ENCODE measurements around the gene ARHGEF7. TPM values are rescaled to one million over a fixed set of nuclear protein-coding genes. Genes with fewer than 3 reads are reported as not detected.
A peak's percentile ranks its signal among the peaks of the same experiment; 100 is the strongest.
"Not testable (repeated sequence)": the region's sequence is repeated elsewhere in the genome, so short reads cannot be mapped to it uniquely, and the experiment has no call there.

ARHGEF7 gene
- total RNA-seq, 1 experiment from 2014 or later: 46.2 TPM

DNA sequence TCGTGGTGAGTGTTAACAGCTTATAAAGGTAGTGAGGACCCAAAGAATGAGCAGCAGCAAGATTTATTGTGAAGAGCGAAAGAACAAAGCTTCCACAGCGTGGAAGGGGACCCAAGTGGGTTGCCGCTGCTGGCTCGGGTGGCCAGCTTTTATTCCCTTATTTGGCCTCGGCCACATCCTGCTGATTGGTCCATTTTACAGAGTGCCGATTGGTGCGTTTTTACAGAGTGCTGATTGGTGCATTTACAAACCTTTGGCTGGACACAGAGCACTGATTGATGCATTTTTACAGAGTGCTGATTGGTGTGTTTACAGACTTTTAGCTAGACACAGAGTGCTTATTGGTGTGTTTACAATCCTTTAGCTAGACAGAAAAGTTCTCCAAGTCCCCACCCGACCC lies 74.4 kb downstream of the ARHGEF7 start:
- H4K20me1 ChIP-seq (ENCODE audit: insufficient read depth); CTCF ChIA-PET: not testable (repeated sequence)
- peaks cover 94% of the 10 kb centered on the region for H3K79me2 ChIP-seq (ENCODE audit: insufficient read depth, low read length)

DNA sequence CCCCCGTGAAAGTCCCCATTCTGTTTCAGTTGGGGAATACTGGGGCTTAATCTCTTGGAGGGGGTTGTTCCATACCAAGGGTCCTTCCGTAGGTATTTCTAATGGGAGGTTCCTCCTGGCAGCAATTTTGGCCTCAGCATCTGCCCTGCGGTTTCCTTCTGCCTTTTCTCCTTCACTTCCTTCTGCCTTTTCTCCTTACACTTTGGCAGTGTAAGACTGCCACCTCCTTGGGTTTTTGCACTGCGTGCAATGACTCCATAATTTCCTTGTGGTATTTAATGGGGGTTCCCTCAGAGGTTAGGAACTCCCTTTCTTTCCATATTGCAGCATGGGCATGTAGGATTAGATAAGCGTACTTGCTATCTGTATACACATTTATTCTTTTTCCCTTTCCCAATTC lies 78.1 kb downstream of the ARHGEF7 start:
- ATAC-seq; H3K27ac ChIP-seq (ENCODE audit: low read depth, low read length); H3K4me3 ChIP-seq (replicated peaks in 1 of 2; ENCODE audit: low read depth in 1 of 2, low read length in 2 of 2); intact Hi-C loops (cut with micrococcal nuclease); H3K9me3 ChIP-seq (ENCODE audit: control insufficient read depth in 1 of 2, insufficient read depth in 1 of 2, low read depth in 1 of 2, low read length in 2 of 2); DNase-seq (ENCODE audit: low read depth, low spot score); H3K9me2 ChIP-seq (ENCODE audit: insufficient read depth); H3K36me3 ChIP-seq (ENCODE audit: control insufficient read depth in 1 of 2, insufficient read depth in 2 of 2, low read length in 2 of 2); RAD21 ChIA-PET (ENCODE audit: low non-redundant PET in 1 of 2, low total read pairs in 2 of 2, uncharacterized antibody in 2 of 2, unreplicated experiment in 2 of 2); BruUV-seq (replicated peaks); H3K4me2 ChIP-seq (ENCODE audit: low read length); H3K27me3 ChIP-seq (ENCODE audit: insufficient read depth, low read length); POLR2A ChIA-PET; CTCF ChIA-PET; H3K9ac ChIP-seq (ENCODE audit: low read length); H2AFZ ChIP-seq (ENCODE audit: low read depth, low read length, poor library complexity, severe bottlenecking); H4K20me1 ChIP-seq (ENCODE audit: insufficient read depth): not testable (repeated sequence)
- peaks cover 5 to 21% of the 10 kb centered on the region in 2 experiments; a peak in 3 of 4 replicates for H3K4me1 ChIP-seq (ENCODE audit: control insufficient read depth in 1 of 2, insufficient read depth in 2 of 2, low read length in 2 of 2)
- peaks cover 89% of the 10 kb centered on the region for H3K79me2 ChIP-seq (ENCODE audit: insufficient read depth, low read length)

More for the DNA sequence above, 74.4 kb downstream of the ARHGEF7 start:
- H3K36me3 ChIP-seq (ENCODE audit: control insufficient read depth in 1 of 2, insufficient read depth in 2 of 2, low read length in 2 of 2); DNase-seq (ENCODE audit: low read depth, low spot score); H2AFZ ChIP-seq (ENCODE audit: low read depth, low read length, poor library complexity, severe bottlenecking); POLR2A ChIA-PET; H3K4me2 ChIP-seq (ENCODE audit: low read length); BruUV-seq (replicated peaks); RAD21 ChIA-PET (ENCODE audit: low non-redundant PET in 1 of 2, low total read pairs in 2 of 2, uncharacterized antibody in 2 of 2, unreplicated experiment in 2 of 2); H3K9me3 ChIP-seq (ENCODE audit: control insufficient read depth in 1 of 2, insufficient read depth in 1 of 2, low read depth in 1 of 2, low read length in 2 of 2); H3K9ac ChIP-seq (ENCODE audit: low read length); H3K27me3 ChIP-seq (ENCODE audit: insufficient read depth, low read length); ATAC-seq; H3K4me3 ChIP-seq (replicated peaks in 1 of 2; ENCODE audit: low read depth in 1 of 2, low read length in 2 of 2); intact Hi-C loops (cut with micrococcal nuclease); H3K9me2 ChIP-seq (ENCODE audit: insufficient read depth); H3K27ac ChIP-seq (ENCODE audit: low read depth, low read length): not testable (repeated sequence)
- peaks cover 11 to 32% of the 10 kb centered on the region in 2 experiments; a peak in 3 of 4 replicates for H3K4me1 ChIP-seq (ENCODE audit: control insufficient read depth in 1 of 2, insufficient read depth in 2 of 2, low read length in 2 of 2)

DNA sequence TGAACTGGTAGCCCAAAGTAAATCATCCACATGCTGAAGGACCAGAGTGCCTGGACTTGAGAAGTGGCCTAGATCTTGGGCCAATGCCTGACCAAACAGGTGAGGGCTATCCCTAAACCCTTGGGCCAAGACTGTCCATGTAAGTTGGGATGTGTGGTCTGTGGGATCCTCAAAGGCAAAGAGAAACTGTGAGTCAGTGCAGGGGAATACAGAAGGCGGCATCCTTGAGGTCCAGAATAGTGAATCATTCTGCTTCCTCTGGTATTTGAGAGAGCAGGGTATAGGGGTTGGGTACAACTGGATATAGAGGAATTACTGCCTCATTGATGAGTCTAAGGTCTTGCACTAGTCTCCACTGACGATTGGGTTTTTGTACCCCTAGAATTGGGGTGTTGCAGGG lies 79.5 kb downstream of the ARHGEF7 start:
- CTCF ChIA-PET; H3K36me3 ChIP-seq (ENCODE audit: control insufficient read depth in 1 of 2, insufficient read depth in 2 of 2, low read length in 2 of 2): not testable (repeated sequence)

DNA sequence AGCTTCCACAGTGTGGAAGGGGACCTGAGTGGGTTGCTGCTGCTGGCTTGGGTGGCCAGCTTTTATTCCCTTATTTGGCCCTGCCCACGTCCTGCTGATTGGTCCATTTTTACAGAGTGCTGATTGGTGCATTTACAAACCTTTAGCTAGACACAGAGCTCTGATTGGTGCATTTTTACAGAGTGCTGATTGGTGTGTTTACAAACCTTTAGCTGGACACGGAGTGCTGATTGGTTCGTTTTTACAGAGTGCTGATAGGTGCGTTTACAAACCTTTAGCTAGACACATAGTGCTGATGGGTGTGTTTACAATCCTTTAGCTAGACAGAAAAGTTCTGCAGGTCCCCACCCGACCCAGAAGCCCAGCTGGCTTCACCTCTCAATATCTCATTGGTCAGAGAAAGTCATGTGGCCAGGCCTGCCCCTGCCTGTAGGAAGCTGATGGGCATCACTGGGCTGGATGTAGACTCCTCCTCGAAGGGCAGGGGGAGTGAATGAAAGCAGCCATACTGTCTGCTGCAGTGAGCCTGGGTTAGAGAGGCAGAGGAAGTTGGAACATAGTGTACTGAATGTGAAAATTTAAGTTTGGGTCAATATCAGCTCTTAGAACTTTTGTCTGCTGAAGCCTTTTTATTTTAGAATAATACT lies 83.7 kb downstream of the ARHGEF7 start:
- intact Hi-C loops (cut with micrococcal nuclease): not testable (repeated sequence)

More for the DNA sequence above, 79.5 kb downstream of the ARHGEF7 start:
- H3K9ac ChIP-seq (ENCODE audit: low read length); H4K20me1 ChIP-seq (ENCODE audit: insufficient read depth); BruUV-seq (replicated peaks); POLR2A ChIA-PET; H3K9me3 ChIP-seq (ENCODE audit: control insufficient read depth in 1 of 2, insufficient read depth in 1 of 2, low read depth in 1 of 2, low read length in 2 of 2); intact Hi-C loops (cut with micrococcal nuclease); H2AFZ ChIP-seq (ENCODE audit: low read depth, low read length, poor library complexity, severe bottlenecking); RAD21 ChIA-PET (ENCODE audit: low non-redundant PET in 1 of 2, low total read pairs in 2 of 2, uncharacterized antibody in 2 of 2, unreplicated experiment in 2 of 2); H3K9me2 ChIP-seq (ENCODE audit: insufficient read depth); H3K27me3 ChIP-seq (ENCODE audit: insufficient read depth, low read length): not testable (repeated sequence)
- peak overlapping the region in 1 of 2 experiments; percentile 23; a peak in 1 of 4 replicates for H3K4me3 ChIP-seq (replicated peaks in 1 of 2; ENCODE audit: low read depth in 1 of 2, low read length in 2 of 2)
- H3K79me2 ChIP-seq (ENCODE audit: insufficient read depth, low read length): peaks cover 88% of the 10 kb centered on the region
- peak overlapping the region; percentile 63 for H3K4me2 ChIP-seq (ENCODE audit: low read length)
- DNase-seq (ENCODE audit: low read depth, low spot score) (peak; percentile 28), ATAC-seq (peak; percentile 42; the same call in 1 of the 2 replicates)
- H3K27ac ChIP-seq (ENCODE audit: low read depth, low read length): peak overlapping the region; percentile 26; the same call in 1 of the 2 replicates
- peaks cover 4 to 20% of the 10 kb centered on the region in 2 experiments; a peak in 3 of 4 replicates for H3K4me1 ChIP-seq (ENCODE audit: control insufficient read depth in 1 of 2, insufficient read depth in 2 of 2, low read length in 2 of 2)
- peak; percentile 47 for TF ChIP-seq FOSL1 (IDR thresholded peaks at IDR 0.05; ENCODE audit: low read depth)

More for the DNA sequence above, 83.7 kb downstream of the ARHGEF7 start:
- H3K36me3 ChIP-seq (ENCODE audit: control insufficient read depth in 1 of 2, insufficient read depth in 2 of 2, low read length in 2 of 2); H2AFZ ChIP-seq (ENCODE audit: low read depth, low read length, poor library complexity, severe bottlenecking); H3K9me3 ChIP-seq (ENCODE audit: control insufficient read depth in 1 of 2, insufficient read depth in 1 of 2, low read depth in 1 of 2, low read length in 2 of 2); H3K27ac ChIP-seq (ENCODE audit: low read depth, low read length); DNase-seq (ENCODE audit: low read depth, low spot score); H3K9me2 ChIP-seq (ENCODE audit: insufficient read depth); H3K27me3 ChIP-seq (ENCODE audit: insufficient read depth, low read length); CTCF ChIA-PET; BruUV-seq (replicated peaks); RAD21 ChIA-PET (ENCODE audit: low non-redundant PET in 1 of 2, low total read pairs in 2 of 2, uncharacterized antibody in 2 of 2, unreplicated experiment in 2 of 2); H3K9ac ChIP-seq (ENCODE audit: low read length); H3K4me3 ChIP-seq (replicated peaks in 1 of 2; ENCODE audit: low read depth in 1 of 2, low read length in 2 of 2); H3K4me2 ChIP-seq (ENCODE audit: low read length): not testable (repeated sequence)
- ATAC-seq: peak; percentile 57
- H3K4me1 ChIP-seq (ENCODE audit: control insufficient read depth in 1 of 2, insufficient read depth in 2 of 2, low read length in 2 of 2): peaks cover 4 to 14% of the 10 kb centered on the region in 2 experiments; a peak in 3 of 4 replicates
- POLR2A ChIA-PET: interaction anchor here (0.6 kb wide), 1 partner anchor 284 kb away, joined by 3 read pairs; no protein-coding TSS in a partner anchor
- peaks cover 92% of the 10 kb centered on the region for H3K79me2 ChIP-seq (ENCODE audit: insufficient read depth, low read length)
- peaks cover 11% of the 10 kb centered on the region; the same call in 1 of the 2 replicates for H4K20me1 ChIP-seq (ENCODE audit: insufficient read depth)
